Hypothalamus (tissue), 51 donors: ENCODE measurements around the gene TMEM242.
"Not testable (repeated sequence)": the region's sequence is repeated elsewhere in the genome, so short reads cannot be mapped to it uniquely, and the experiment has no call there.

ENCODE experiments used
- DNase-seq, 51 donors: peaks; one replicate each; lab custom pipeline; 2025; lab: John Stamatoyannopoulos, UW

TMEM242 gene

GRCh38 chr6:157323255-157323965 is at the start of gene TMEM242:
Gene TMEM242 (minus strand): TSS chr6:157323519. CDS start chr6:157323499, 20 bp downstream.
- no peak for DNase-seq

- no peak for DNase-seq
Observed at GRCh38 chr6:157372501-157373280, 49.4 kb upstream of the TMEM242 start.

GRCh38 chr6:157370755-157371154 is 47.4 kb upstream of the TMEM242 start:
- DNase-seq: no peak

GRCh38 chr6:157368359-157369049 is 45.2 kb upstream of the TMEM242 start:
- no peak for DNase-seq

- no peak for DNase-seq
Observed at GRCh38 chr6:157366648-157367047, 43.3 kb upstream of the TMEM242 start.

- DNase-seq: no peak
Observed at GRCh38 chr6:157364705-157365104, 41.4 kb upstream of the TMEM242 start.

- DNase-seq: no peak
Observed at GRCh38 chr6:157361886-157362285, 38.6 kb upstream of the TMEM242 start.

- peak in 2 of 51 donors; percentile 6 to 37 for DNase-seq
Observed at GRCh38 chr6:157358287-157358686, 35.0 kb upstream of the TMEM242 start.

- DNase-seq: no peak
Observed at GRCh38 chr6:157346373-157346772, 23.1 kb upstream of the TMEM242 start.

- DNase-seq: no peak
Observed at GRCh38 chr6:157343732-157344131, 20.4 kb upstream of the TMEM242 start.

- DNase-seq: no peak
Observed at GRCh38 chr6:157339432-157339831, 16.1 kb upstream of the TMEM242 start.

- no peak for DNase-seq
Observed at GRCh38 chr6:157337751-157338150, 14.4 kb upstream of the TMEM242 start.

- DNase-seq: not testable (repeated sequence)
Observed at GRCh38 chr6:157337276-157337675, 14.0 kb upstream of the TMEM242 start.

- DNase-seq: no peak
Observed at GRCh38 chr6:157335829-157336228, 12.5 kb upstream of the TMEM242 start.

GRCh38 chr6:157333956-157334355 is 10.6 kb upstream of the TMEM242 start:
- DNase-seq: no peak

- no peak for DNase-seq
Observed at GRCh38 chr6:157333537-157333936, 10.2 kb upstream of the TMEM242 start.

- DNase-seq: no peak
Observed at GRCh38 chr6:157332813-157333212, 9.5 kb upstream of the TMEM242 start.

- DNase-seq: no peak
Observed at GRCh38 chr6:157330831-157331230, 7.5 kb upstream of the TMEM242 start.

GRCh38 chr6:157329829-157330228 is 6.5 kb upstream of the TMEM242 start:
- no peak for DNase-seq

GRCh38 chr6:157328108-157328692 is 4.9 kb upstream of the TMEM242 start:
- no peak for DNase-seq

GRCh38 chr6:157326979-157327378 is 3.7 kb upstream of the TMEM242 start:
- no peak for DNase-seq
